IMR-90 (cell line): ENCODE measurements around the gene AJM1. TPM values are rescaled to one million over a fixed set of nuclear protein-coding genes. Genes with fewer than 3 reads are reported as not detected.

ENCODE experiments used
- ATAC-seq: fragments of 200-7000 bp; cut with Tn5 transposase; 2 replicates; pipeline ENCODE4 v1.9.1; 2020; ENCODE audit warnings: low read depth, mild to moderate bottlenecking, moderate library complexity
- BruUV-seq: library from RNA; stranded (reverse); fragments of 400-500 nt; replicated peaks from 2 replicates; lab custom pipeline; 2021; lab: Mats Ljungman, UMichigan
- CTCF ChIA-PET: fragments of 300-600 bp; formaldehyde crosslinking; extraction: SDS; loops from one replicate; lab custom pipeline; 2021; ENCODE audit warnings: antibody characterized with exemption; lab: Yijun Ruan, JAX
- POLR2A ChIA-PET: fragments of 300-600 bp; sonication (Branson Sonifier 250); formaldehyde crosslinking; loops from one replicate; lab custom pipeline; 2022; ENCODE audit warnings: antibody characterized with exemption; ENCODE audit not compliant: unreplicated experiment; lab: Charles Lee
- DNase-seq: peaks from one replicate; pipeline ENCODE4 v3.0.0; 2013
- H2AFZ ChIP-seq: replicated peaks from 2 replicates; pipeline ENCODE3; 2013; ENCODE audit warnings: low read length, mild to moderate bottlenecking; ENCODE audit not compliant: poor library complexity
- H2AK5ac ChIP-seq: 2 replicates; pipeline ENCODE4 v1.6.1; 2013; ENCODE audit warnings: low read depth, low read length, inconsistent platforms
- H2AK9ac ChIP-seq: replicated peaks from 2 replicates; pipeline ENCODE3; 2013; ENCODE audit warnings: mild to moderate bottlenecking, low read depth, low read length, moderate library complexity; ENCODE audit not compliant: poor library complexity
- H2BK120ac ChIP-seq: 2 replicates; pipeline ENCODE4 v1.6.1; 2013; ENCODE audit warnings: low read depth, low read length, inconsistent platforms
- H2BK15ac ChIP-seq: 3 replicates; pipeline ENCODE4 v1.6.1; 2013; ENCODE audit warnings: low read depth, low read length, inconsistent platforms
- H2BK20ac ChIP-seq: 2 replicates; pipeline ENCODE4 v1.6.1; 2013; ENCODE audit warnings: low read depth, mild to moderate bottlenecking, inconsistent platforms, low read length, moderate library complexity
- H2BK5ac ChIP-seq: 2 replicates; pipeline ENCODE4 v1.6.1; 2013; ENCODE audit warnings: mild to moderate bottlenecking, low read depth, low read length, inconsistent platforms; ENCODE audit not compliant: poor library complexity, severe bottlenecking
- H3K14ac ChIP-seq: replicated peaks from 2 replicates; pipeline ENCODE4 v1.6.1; 2013; ENCODE audit warnings: low read depth, low read length, inconsistent platforms
- H3K18ac ChIP-seq: 2 replicates; pipeline ENCODE4 v1.6.1; 2013; ENCODE audit warnings: low read depth, low read length, control low read depth
- H3K23ac ChIP-seq: 2 replicates; pipeline ENCODE4 v1.6.1; 2013; ENCODE audit warnings: low read depth, low read length, inconsistent platforms
- H3K27ac ChIP-seq: 2 replicates; pipeline ENCODE4 v1.5.1; 2013; ENCODE audit warnings: mild to moderate bottlenecking, control low read depth, low read length; ENCODE audit not compliant: insufficient read depth
- H3K27me3 ChIP-seq: 2 replicates; pipeline ENCODE4 v1.6.1; 2013; ENCODE audit warnings: low read length; ENCODE audit not compliant: control insufficient read depth, insufficient read depth
- H3K36me3 ChIP-seq: 2 replicates; pipeline ENCODE4 v1.6.1; 2013; ENCODE audit warnings: low read length, mixed read lengths; ENCODE audit not compliant: control insufficient read depth, insufficient read depth
- H3K4ac ChIP-seq: 2 replicates; pipeline ENCODE4 v1.6.1; 2013; ENCODE audit warnings: low read depth, low read length, inconsistent platforms
- H3K4me1 ChIP-seq: 2 replicates; pipeline ENCODE4 v1.6.1; 2013; ENCODE audit warnings: low read length, mixed read lengths; ENCODE audit not compliant: control insufficient read depth, insufficient read depth
- H3K4me2 ChIP-seq: 2 replicates; pipeline ENCODE4 v1.6.1; 2013; ENCODE audit warnings: low read depth, mild to moderate bottlenecking, control low read depth, low read length, moderate library complexity
- H3K4me3 ChIP-seq: 2 replicates; pipeline ENCODE4 v1.5.1; 2013; ENCODE audit warnings: low read depth, mild to moderate bottlenecking, control low read depth, low read length, moderate library complexity; ENCODE audit not compliant: insufficient read depth
- H3K56ac ChIP-seq: 2 replicates; pipeline ENCODE4 v1.6.1; 2013; ENCODE audit warnings: low read length, inconsistent platforms; ENCODE audit not compliant: insufficient read depth; ENCODE audit errors: extremely low read depth
- H3K79me1 ChIP-seq, 2 experiments: 2 replicates each; pipeline ENCODE4 v1.6.1; 2013; ENCODE audit warnings: low read length in 2 of 2, inconsistent platforms in 1 of 2, low read depth in 1 of 2
- H3K9ac ChIP-seq: 2 replicates; pipeline ENCODE4 v1.6.1; 2013; ENCODE audit warnings: low read depth, low read length, control low read depth
- H3K9me1 ChIP-seq: 2 replicates; pipeline ENCODE4 v1.6.1; 2013; ENCODE audit warnings: low read length, inconsistent platforms; ENCODE audit not compliant: insufficient read depth
- H3K9me3 ChIP-seq: 2 replicates; pipeline ENCODE4 v1.6.1; 2013; ENCODE audit warnings: low read length; ENCODE audit not compliant: control insufficient read depth, insufficient read depth
- H4K20me1 ChIP-seq: 2 replicates; pipeline ENCODE4 v1.6.1; 2013; ENCODE audit warnings: low read length, inconsistent platforms; ENCODE audit not compliant: insufficient read depth
- H4K5ac ChIP-seq: 2 replicates; pipeline ENCODE4 v1.6.1; 2013; ENCODE audit warnings: mild to moderate bottlenecking, low read depth, low read length, control low read depth
- H4K8ac ChIP-seq, 2 experiments: 2 replicates each; pipeline ENCODE4 v1.6.1; 2013; ENCODE audit warnings: low read depth in 2 of 2, low read length in 2 of 2, control low read depth in 1 of 2, inconsistent platforms in 1 of 2
- H4K91ac ChIP-seq: 2 replicates; pipeline ENCODE4 v1.6.1; 2013; ENCODE audit warnings: low read depth, low read length, inconsistent platforms; ENCODE audit not compliant: insufficient read depth
- BHLHE40 ChIP-seq: fragments of 150-350 bp; IDR thresholded peaks from 2 replicates; pipeline ENCODE4 v1.6.1; 2016; ENCODE audit warnings: mild to moderate bottlenecking, low read depth, low read length
- CEBPB ChIP-seq: IDR thresholded peaks from 2 replicates; pipeline ENCODE4 v1.6.1; 2012; ENCODE audit warnings: low read depth, low read length, improper control_type of control experiment
- CHD1 ChIP-seq: IDR thresholded peaks from 2 replicates; pipeline ENCODE4 v1.6.1; 2012; ENCODE audit warnings: low read depth, low read length, improper control_type of control experiment
- ELK1 ChIP-seq: fragments of 150-350 bp; IDR thresholded peaks from 2 replicates; pipeline ENCODE4 v1.6.1; 2016; ENCODE audit warnings: low read depth, mild to moderate bottlenecking, low read length, moderate library complexity, borderline replicate concordance
- MAZ ChIP-seq: IDR thresholded peaks from 2 replicates; pipeline ENCODE4 v1.6.1; 2012; ENCODE audit warnings: low read depth, mild to moderate bottlenecking, low read length, improper control_type of control experiment, moderate library complexity, borderline replicate concordance
- MXI1 ChIP-seq: IDR thresholded peaks from 2 replicates; pipeline ENCODE4 v1.6.1; 2012; ENCODE audit warnings: low read depth, mild to moderate bottlenecking, low read length, moderate library complexity, borderline replicate concordance
- NFE2L2 ChIP-seq: fragments of 150-350 bp; IDR thresholded peaks from 2 replicates; pipeline ENCODE4 v1.6.1; 2016; ENCODE audit warnings: low read depth, mild to moderate bottlenecking, low read length
- POLR2A ChIP-seq: IDR thresholded peaks from 2 replicates; pipeline ENCODE4 v1.6.1; 2012; ENCODE audit warnings: mild to moderate bottlenecking, low read depth, low read length
- RAD21 ChIP-seq: IDR thresholded peaks from 2 replicates; pipeline ENCODE4 v1.6.1; 2012; ENCODE audit warnings: low read length, improper control_type of control experiment
- RCOR1 ChIP-seq: IDR thresholded peaks from 2 replicates; pipeline ENCODE4 v1.6.1; 2012; ENCODE audit warnings: mild to moderate bottlenecking, low read length, improper control_type of control experiment; ENCODE audit not compliant: insufficient replicate concordance
- RFX5 ChIP-seq: IDR thresholded peaks from 2 replicates; pipeline ENCODE4 v1.8.0; 2012; ENCODE audit warnings: low read depth, mild to moderate bottlenecking, low read length, moderate library complexity
- SMC3 ChIP-seq: fragments of 150-350 bp; IDR thresholded peaks from 2 replicates; pipeline ENCODE4 v1.6.1; 2016; ENCODE audit warnings: low read depth, mild to moderate bottlenecking, antibody characterized with exemption, low read length, moderate library complexity
- WGBS, 2 experiments: methylation state at CpG; one replicate each; pipeline versions ENCODE4 v1.1.5 to v1.1.7; 2013; ENCODE audit warnings: missing lambda C conversion rate in 2 of 2; ENCODE audit not compliant: insufficient read length in 1 of 2; ENCODE audit errors: extremely low coverage in 2 of 2; 5-methylcytosine and 5-hydroxymethylcytosine counted together
- dilution Hi-C: fragments of 300-500 bp; cut with HindIII; formaldehyde crosslinking; loops from one replicate; pipeline ENCODE4 v1.14.3; 2018; ENCODE audit warnings: low sequenced_read_pairs; ENCODE audit not compliant: unreplicated experiment
- in situ Hi-C: fragments of 300-500 bp; cut with MboI; formaldehyde crosslinking; loops from 3 replicates; pipeline ENCODE4 v1.14.3; 2019; ENCODE audit warnings: low sequenced_read_pairs, inconsistent platforms, mixed read lengths
- intact Hi-C: fragments of 100-400 bp; cut with micrococcal nuclease; formaldehyde crosslinking; loops from 2 replicates; pipeline ENCODE4 v1.10.0; 2022
- polyA plus RNA-seq, 3 experiments: library from polyadenylated mRNA; depleted of rRNA; stranded (reverse); fragments of >200 nt; gene quantifications; 2 replicates each; pipeline ENCODE4 v1.2.3, GENCODE V29; 2012; ENCODE audit warnings: low replicate concordance in 1 of 3
- total RNA-seq: library from RNA; depleted of rRNA; stranded (reverse); fragments of >200 nt; gene quantifications from 2 replicates; pipeline ENCODE4 v1.2.3, GENCODE V29; 2012
- TF ChIP-seq, protein P1 (sequence below): conservative IDR thresholded peaks from 2 replicates; pipeline ENCODE4 v1.5.1; 2012; ENCODE audit warnings: mild to moderate bottlenecking, low read depth, low read length, improper control_type of control experiment
- TF ChIP-seq, protein P2 (sequence below): fragments of 150-350 bp; IDR thresholded peaks from 2 replicates; pipeline ENCODE4 v1.6.1; 2017; ENCODE audit warnings: mild to moderate bottlenecking, antibody characterized with exemption, low read length, low read depth

Gene AJM1
- total and polyA plus RNA-seq, 2 of the 4 experiments (the other 2 are of a cell fraction) = 0.18 to 1.5 TPM

DNA sequence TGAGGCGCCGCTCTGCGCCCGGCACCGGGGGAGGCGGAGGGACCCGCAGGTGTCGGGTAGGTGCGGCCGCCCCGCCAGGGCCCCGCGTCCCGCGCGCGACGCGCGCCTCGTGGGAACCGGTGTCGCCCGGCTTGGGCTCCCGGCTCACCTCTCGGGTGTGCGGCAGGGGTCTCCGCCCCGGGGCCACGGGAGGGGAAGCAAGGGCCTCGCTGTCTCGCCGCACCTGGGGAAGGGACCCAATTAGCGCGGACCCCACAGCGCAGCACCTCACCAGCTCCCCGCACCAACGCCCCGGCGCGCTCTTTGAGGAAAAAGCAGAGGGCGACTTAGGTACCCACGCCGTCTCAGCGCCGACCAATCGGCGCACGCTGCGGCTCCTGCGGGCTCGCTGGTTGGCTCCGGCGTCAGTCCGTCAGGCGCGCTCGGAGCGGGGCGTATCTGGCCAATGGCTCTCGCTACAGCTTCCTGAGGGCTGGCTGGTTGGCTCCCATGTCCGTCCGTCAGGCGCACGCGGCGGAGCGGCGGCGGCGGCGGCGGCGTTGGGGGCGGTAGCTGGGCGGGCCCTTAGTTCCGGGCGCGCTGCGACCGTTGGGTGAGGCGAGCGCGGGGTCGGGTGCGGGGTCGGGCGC, 43.8 kb downstream of the AJM1 start, which contains the start of gene TRAF2:
Gene TRAF2 (plus strand): TSS at position 567 of the 629 bp plus-strand sequence. CDS start 12,225 bp downstream, outside the sequence.
- 0% methylated on average over 21 of the region's 88 CpGs; no CpG with 5 or more reads in 1 of the 2 experiments for WGBS, 2 experiments
- no peak for TF ChIP-seq SMC3
- no peak for TF ChIP-seq CHD1
- peak; percentile 14; the same call in 1 of the 2 replicates for TF ChIP-seq BHLHE40
- TF ChIP-seq ELK1 = no peak
- no peak for TF ChIP-seq RAD21
- TF ChIP-seq MAZ = no peak
- no peak for TF ChIP-seq CEBPB
- TF ChIP-seq POLR2A = no peak
- TF ChIP-seq RCOR1 = no peak
- TF ChIP-seq, protein P1, sequence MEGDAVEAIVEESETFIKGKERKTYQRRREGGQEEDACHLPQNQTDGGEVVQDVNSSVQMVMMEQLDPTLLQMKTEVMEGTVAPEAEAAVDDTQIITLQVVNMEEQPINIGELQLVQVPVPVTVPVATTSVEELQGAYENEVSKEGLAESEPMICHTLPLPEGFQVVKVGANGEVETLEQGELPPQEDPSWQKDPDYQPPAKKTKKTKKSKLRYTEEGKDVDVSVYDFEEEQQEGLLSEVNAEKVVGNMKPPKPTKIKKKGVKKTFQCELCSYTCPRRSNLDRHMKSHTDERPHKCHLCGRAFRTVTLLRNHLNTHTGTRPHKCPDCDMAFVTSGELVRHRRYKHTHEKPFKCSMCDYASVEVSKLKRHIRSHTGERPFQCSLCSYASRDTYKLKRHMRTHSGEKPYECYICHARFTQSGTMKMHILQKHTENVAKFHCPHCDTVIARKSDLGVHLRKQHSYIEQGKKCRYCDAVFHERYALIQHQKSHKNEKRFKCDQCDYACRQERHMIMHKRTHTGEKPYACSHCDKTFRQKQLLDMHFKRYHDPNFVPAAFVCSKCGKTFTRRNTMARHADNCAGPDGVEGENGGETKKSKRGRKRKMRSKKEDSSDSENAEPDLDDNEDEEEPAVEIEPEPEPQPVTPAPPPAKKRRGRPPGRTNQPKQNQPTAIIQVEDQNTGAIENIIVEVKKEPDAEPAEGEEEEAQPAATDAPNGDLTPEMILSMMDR = no peak
- TF ChIP-seq, protein P2, sequence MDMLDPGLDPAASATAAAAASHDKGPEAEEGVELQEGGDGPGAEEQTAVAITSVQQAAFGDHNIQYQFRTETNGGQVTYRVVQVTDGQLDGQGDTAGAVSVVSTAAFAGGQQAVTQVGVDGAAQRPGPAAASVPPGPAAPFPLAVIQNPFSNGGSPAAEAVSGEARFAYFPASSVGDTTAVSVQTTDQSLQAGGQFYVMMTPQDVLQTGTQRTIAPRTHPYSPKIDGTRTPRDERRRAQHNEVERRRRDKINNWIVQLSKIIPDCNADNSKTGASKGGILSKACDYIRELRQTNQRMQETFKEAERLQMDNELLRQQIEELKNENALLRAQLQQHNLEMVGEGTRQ = no peak; the same call in 1 of the 2 replicates
- TF ChIP-seq RFX5 = no peak
- no peak for TF ChIP-seq NFE2L2
- TF ChIP-seq MXI1 = 0 out of 2 replicates have a peak, but pooled peaks have one; percentile 16

More for the DNA sequence above, 43.8 kb downstream of the AJM1 start, which contains the start of gene TRAF2:
- H3K27me3 ChIP-seq = no peaks in the 10 kb centered on the region
- no TSS peak for BruUV-seq
- H2BK20ac ChIP-seq = no peak within 1 kb of the TSS
- H3K4ac ChIP-seq = peak within 1 kb of the TSS; percentile 41; the same call in 1 of the 2 replicates
- H3K4me1 ChIP-seq = peaks cover 13% of the 10 kb centered on the region
- H2AFZ ChIP-seq = peak within 1 kb of the TSS; percentile 92
- no peak within 1 kb of the TSS for H2BK15ac ChIP-seq
- peak within 1 kb of the TSS; percentile 7; the same call in 1 of the 2 replicates for H2AK5ac ChIP-seq
- H3K18ac ChIP-seq = no peak within 1 kb of the TSS
- dilution Hi-C loops = no loop called here
- peaks cover 10% of the 10 kb centered on the region for H4K20me1 ChIP-seq
- no peaks in the 10 kb centered on the region for H3K9me3 ChIP-seq
- DNase-seq (peak; percentile 99), ATAC-seq (peak; percentile 97)
- H3K27ac ChIP-seq = peak within 1 kb of the TSS; percentile 66; the same call in 1 of the 2 replicates
- peak within 1 kb of the TSS; percentile 73 for H3K4me3 ChIP-seq
- peak within 1 kb of the TSS; percentile 34 for H2BK5ac ChIP-seq
- POLR2A ChIA-PET = no interaction called here
- H3K79me1 ChIP-seq = peaks cover 3 to 36% of the 10 kb centered on the region in 2 experiments
- peak within 1 kb of the TSS; percentile 60 for H3K9ac ChIP-seq
- peak within 1 kb of the TSS; percentile 97 for H3K4me2 ChIP-seq
- in situ Hi-C loops = no loop called here
- peak within 1 kb of the TSS; percentile 95 for H2AK9ac ChIP-seq
- H4K5ac ChIP-seq = no peak within 1 kb of the TSS
- H4K91ac ChIP-seq = peak within 1 kb of the TSS; percentile 21; the same call in 1 of the 2 replicates
- no peak within 1 kb of the TSS for H2BK120ac ChIP-seq
- 0 out of 2 replicates have a peak, but pooled peaks cover 6% of the 10 kb centered on the region for H3K36me3 ChIP-seq
- 0 out of 2 replicates have a peak within 1 kb of the TSS, but pooled peaks have one; percentile 2 for H3K14ac ChIP-seq
- CTCF ChIA-PET = no interaction called here
- intact Hi-C loops = no loop called here
- H3K9me1 ChIP-seq = 0 out of 2 replicates have a peak, but pooled peaks cover 9% of the 10 kb centered on the region
- H4K8ac ChIP-seq = peak within 1 kb of the TSS; percentile 7 to 13; a peak in 1 of 4 replicates
- H3K23ac ChIP-seq = peak within 1 kb of the TSS; percentile 59; the same call in 1 of the 2 replicates
- no peak within 1 kb of the TSS for H3K56ac ChIP-seq
